GM12878 (cell line): ENCODE results near the gene CD300A. TPM values are rescaled to one million over a fixed set of nuclear protein-coding genes. Genes with fewer than 3 reads are reported as not detected.

Experiments used
- ATAC-seq: fragments of 200-7000 bp; cut with Tn5 transposase; 3 replicates; pipeline ENCODE4 v1.9.1; 2020; ENCODE audit warnings: mild to moderate bottlenecking, moderate library complexity
- BruUV-seq: library from RNA; stranded (reverse); fragments of 400-500 nt; replicated peaks from 2 replicates; lab custom pipeline; 2021; lab: Mats Ljungman, UMichigan
- CTCF ChIA-PET: fragments of 300-600 bp; sonication (Branson Sonifier 250); formaldehyde crosslinking; extraction: SDS; loops from one replicate; lab custom pipeline; 2021; ENCODE audit warnings: inconsistent platforms; lab: Yijun Ruan, JAX
- POLR2A ChIA-PET: fragments of 350-600 bp; formaldehyde crosslinking; extraction: SDS; loops from one replicate; lab custom pipeline; 2021; ENCODE audit warnings: inconsistent platforms; lab: Charles Lee
- RAD21 ChIA-PET: fragments of 300-600 bp; sonication (Branson Sonifier 250); formaldehyde crosslinking; loops from one replicate; lab custom pipeline; 2023; ENCODE audit warnings: antibody characterized with exemption; ENCODE audit not compliant: unreplicated experiment; lab: Charles Lee
- SMC1A ChIA-PET: fragments of 300-600 bp; sonication (Branson Sonifier 250); formaldehyde crosslinking; loops from one replicate; lab custom pipeline; 2023; ENCODE audit not compliant: unreplicated experiment, uncharacterized antibody; lab: Charles Lee
- DNase-seq: peaks from one replicate; pipeline ENCODE4 v3.0.0-alpha.2; 2011; ENCODE audit warnings: low read depth, low spot score
- FAIRE-seq: peaks from 3 replicates; lab custom pipeline; 2011; peaks lifted over from hg19 to GRCh38; lab: Jason Lieb, UNC
- H2AFZ ChIP-seq: 2 replicates; pipeline ENCODE4 v1.6.0; 2011; ENCODE audit warnings: low read depth, low read length, control low read depth; ENCODE audit not compliant: control insufficient read depth
- H3K27ac ChIP-seq: 2 replicates; pipeline ENCODE4 v1.5.1; 2011; ENCODE audit warnings: control low read depth; ENCODE audit not compliant: control insufficient read depth, insufficient read depth
- H3K27me3 ChIP-seq, 2 experiments: replicated peaks in 1 of 2; 2 replicates each; pipeline versions ENCODE4 v1.6.0 to v1.6.1; 2011; ENCODE audit warnings: low read length in 1 of 2; ENCODE audit not compliant: control insufficient read depth in 2 of 2, insufficient read depth in 2 of 2
- H3K36me3 ChIP-seq, 2 experiments: 2 replicates each; pipeline ENCODE4 v1.5.1; 2011; ENCODE audit warnings: low read length in 1 of 2; ENCODE audit not compliant: control insufficient read depth in 2 of 2, insufficient read depth in 2 of 2
- H3K4me1 ChIP-seq: 2 replicates; pipeline ENCODE4 v1.6.1; 2011; ENCODE audit warnings: mild to moderate bottlenecking, low read length, moderate library complexity, mixed read lengths; ENCODE audit not compliant: control insufficient read depth, insufficient read depth
- H3K4me2 ChIP-seq: 2 replicates; pipeline ENCODE4 v1.6.0; 2011; ENCODE audit warnings: control low read depth; ENCODE audit not compliant: control insufficient read depth, insufficient read depth
- H3K4me3 ChIP-seq: fragments of 200-600 bp; sonication (generic); 2 replicates; pipeline ENCODE4 v1.5.1; 2016
- H3K79me2 ChIP-seq: 2 replicates; pipeline ENCODE4 v1.6.0; 2011; ENCODE audit warnings: low read length; ENCODE audit not compliant: control insufficient read depth, insufficient read depth
- H3K9ac ChIP-seq: 2 replicates; pipeline ENCODE4 v1.8.0; 2011; ENCODE audit warnings: low read length, control low read depth, mixed read lengths; ENCODE audit not compliant: control insufficient read depth, insufficient read depth
- H3K9me3 ChIP-seq: replicated peaks from 3 replicates; pipeline ENCODE4 v1.5.1; 2011; ENCODE audit warnings: mild to moderate bottlenecking, low read length; ENCODE audit not compliant: control insufficient read depth, insufficient read depth
- H4K20me1 ChIP-seq: 2 replicates; pipeline ENCODE4 v1.6.0; 2011; ENCODE audit not compliant: control insufficient read depth, insufficient read depth
- CREM ChIP-seq: IDR thresholded peaks from 2 replicates; pipeline ENCODE4 v1.6.1; 2014; ENCODE audit warnings: antibody characterized with exemption, low read depth
- DPF2 ChIP-seq: fragments of 450-650 bp; IDR thresholded peaks from 2 replicates; pipeline ENCODE4 v1.6.1; 2017; ENCODE audit warnings: mild to moderate bottlenecking
- FOXM1 ChIP-seq: IDR thresholded peaks from 2 replicates; pipeline ENCODE4 v1.6.1; 2012; ENCODE audit warnings: low read depth, mild to moderate bottlenecking, inconsistent platforms, low read length, moderate library complexity
- NFYB ChIP-seq: IDR thresholded peaks from 2 replicates; pipeline ENCODE4 v1.6.1; 2011; ENCODE audit warnings: low read depth, mild to moderate bottlenecking, low read length, improper control_type of control experiment, moderate library complexity; ENCODE audit not compliant: insufficient read depth
- NKRF ChIP-seq: fragments of 450-650 bp; conservative IDR thresholded peaks from 2 replicates; pipeline ENCODE4 v1.6.1; 2017; ENCODE audit warnings: mild to moderate bottlenecking, moderate library complexity
- SREBF2 ChIP-seq: IDR thresholded peaks from 2 replicates; pipeline ENCODE4 v1.6.1; 2012; ENCODE audit warnings: mild to moderate bottlenecking, low read length
- STAT3 ChIP-seq: IDR thresholded peaks from 2 replicates; pipeline ENCODE4 v1.6.1; 2011; ENCODE audit warnings: low read depth, low read length, improper control_type of control experiment
- ZNF687 ChIP-seq: fragments of 450-650 bp; IDR thresholded peaks from 2 replicates; pipeline ENCODE4 v1.6.1; 2017; ENCODE audit warnings: mild to moderate bottlenecking, moderate library complexity
- ZSCAN29 ChIP-seq: fragments of 450-650 bp; IDR thresholded peaks from 2 replicates; pipeline ENCODE4 v1.6.1; 2017; ENCODE audit warnings: mild to moderate bottlenecking, moderate library complexity
- WGBS: methylation state at CpG from one replicate; pipeline ENCODE4 v1.1.6; 2016; ENCODE audit warnings: low lambda C conversion rate; ENCODE audit not compliant: insufficient replicate concordance, insufficient coverage; ENCODE audit errors: missing lambda C conversion rate; 5-methylcytosine and 5-hydroxymethylcytosine counted together
- in situ Hi-C: fragments of 300-500 bp; cut with MboI; formaldehyde crosslinking; loops from 9 replicates; pipeline ENCODE4 v1.14.3; 2018; ENCODE audit warnings: mixed read lengths
- intact Hi-C: fragments of 100-400 bp; cut with micrococcal nuclease; formaldehyde crosslinking; loops from one replicate; pipeline ENCODE4 v1.14.2; 2022; ENCODE audit not compliant: unreplicated experiment
- polyA plus RNA-seq, 11 experiments: library from polyadenylated mRNA; depleted of rRNA in 4 of 11; unstranded in 6 of 11; stranded (reverse) in 5 of 11; fragments of >200 nt; fragmentation: Nextera tagmentation in 4 of 11; fragmentation: Illumina TruSeq in 1 of 11; extraction: Ambion mirVana in 4 of 11; extraction: Trizol in 1 of 11; gene quantifications; 1 replicate in 1 of 11; 2 replicates in 10 of 11; pipeline versions ENCODE4 v1.2.1 to v1.2.3, GENCODE V29; 2011 to 2016; ENCODE audit warnings: inconsistent platforms in 2 of 11, missing spikeins in 2 of 11, low read depth in 1 of 11
- total RNA-seq, 4 experiments: library from RNA; depleted of rRNA in 3 of 4; stranded (reverse); fragments of >200 nt in 3 of 4; fragmentation: Illumina TruSeq in 1 of 4; extraction: Trizol in 1 of 4; gene quantifications; 2 replicates each; pipeline versions ENCODE4 v1.2.1 to v1.2.3, GENCODE V29; 2013 to 2021
- TF ChIP-seq, protein P1 (sequence below): IDR thresholded peaks from 2 replicates; pipeline ENCODE4 v1.6.1; 2012; ENCODE audit warnings: mild to moderate bottlenecking, low read depth, low read length
- TF ChIP-seq, protein P2 (sequence below): fragments of 150-350 bp; IDR thresholded peaks from 2 replicates; pipeline ENCODE4 v1.6.1; 2014; ENCODE audit warnings: mild to moderate bottlenecking, low read depth, low read length

CD300A gene
- total and polyA plus RNA-seq, 10 of the 15 experiments (the other 5 are each of a cell fraction or from before 2014, with no cell fraction given): 10.6 to 128 (median 36.1) TPM

DNA sequence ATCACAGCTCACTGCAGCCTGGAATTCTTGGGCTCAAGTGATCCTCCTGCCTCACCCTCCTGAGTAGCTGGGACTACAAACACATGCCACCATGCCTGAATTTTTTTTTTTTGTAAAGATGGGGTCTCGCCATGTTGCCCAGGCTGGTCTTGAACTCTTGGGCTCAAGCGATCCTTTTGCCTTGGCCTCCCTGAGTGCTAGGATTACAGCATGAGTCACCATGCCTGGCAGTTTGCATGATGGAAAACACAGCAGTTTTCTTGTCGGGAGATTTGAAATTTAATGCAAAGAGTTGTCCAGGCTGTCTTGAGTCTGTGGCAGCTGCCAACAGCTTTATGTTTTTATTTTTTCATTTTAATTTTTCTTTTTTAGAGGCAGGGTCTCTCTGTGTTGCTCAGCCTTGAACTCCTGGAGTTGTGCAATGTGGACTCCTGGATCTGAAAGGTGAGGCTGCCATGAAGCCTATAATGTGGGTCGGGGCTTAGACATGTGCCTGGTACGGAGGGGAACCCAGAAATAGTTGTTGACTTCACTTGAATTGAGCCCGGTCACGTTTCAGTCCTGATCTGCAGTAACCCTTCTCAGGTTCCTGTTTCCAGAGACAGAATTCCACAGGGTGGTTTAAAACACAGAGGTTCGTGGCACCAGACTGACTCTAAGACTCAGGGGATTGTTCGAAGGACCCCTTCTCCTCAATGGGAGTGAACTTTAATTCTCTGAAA is 18.7 kb downstream of the CD300A start (continued):
- TF ChIP-seq STAT3 (no peak), DPF2 (no peak), CREM (no peak), ZSCAN29 (no peak)
- TF ChIP-seq, all 136 proteins: peak for 0

DNA sequence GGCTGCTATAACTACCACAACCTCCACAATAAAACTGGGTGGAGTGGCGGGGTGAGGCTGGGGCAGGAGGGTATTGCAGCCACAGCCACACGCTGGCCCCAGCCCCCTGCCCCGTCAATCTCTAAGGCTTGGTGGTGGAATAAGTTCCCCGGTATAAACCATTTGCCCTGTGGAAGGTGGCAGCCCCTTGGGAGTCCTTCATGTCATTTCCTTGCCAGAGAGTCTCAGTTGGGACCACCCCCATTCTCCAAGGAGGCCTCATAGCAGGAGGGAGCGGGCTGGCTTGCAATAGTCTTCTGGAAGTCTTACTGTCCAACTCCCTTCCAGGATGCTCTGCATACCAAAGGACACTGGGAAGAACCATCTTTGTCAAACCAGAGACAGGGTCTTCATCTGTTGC is 19.4 kb downstream of the CD300A start:
- no peaks in the 10 kb centered on the region for H3K79me2 ChIP-seq
- H3K4me1 ChIP-seq: no peaks in the 10 kb centered on the region
- ChIA-PET SMC1A (interaction anchor here (1.0 kb wide), 1 partner anchor 19 kb away, joined by 3 read pairs; the partner anchor contains the start of gene CD300A), POLR2A (no interaction called here), RAD21 (interaction anchor here (1.0 kb wide), 1 partner anchor 13 kb away, joined by 3 read pairs; no protein-coding TSS in a partner anchor), CTCF (no interaction called here)
- 94% methylated on average over 5 of the region's 5 CpGs for WGBS
- H3K27me3 ChIP-seq: no peaks in the 10 kb centered on the region
- ATAC-seq: no peak
- no peak overlapping the region for H3K27ac ChIP-seq
- intact Hi-C loops (no loop called here), in situ Hi-C loops (no loop called here)
- BruUV-seq: no TSS peak
- peaks cover 18 to 41% of the 10 kb centered on the region in 2 experiments for H3K36me3 ChIP-seq
- no peak overlapping the region for H2AFZ ChIP-seq
- H4K20me1 ChIP-seq: no peaks in the 10 kb centered on the region; the same call in 1 of the 2 replicates
- H3K4me3 ChIP-seq: no peak overlapping the region
- no peak for DNase-seq
- no peak overlapping the region for H3K4me2 ChIP-seq
- H3K9me3 ChIP-seq: no peaks in the 10 kb centered on the region; the same call in 2 of the 3 replicates
- FAIRE-seq: no peak
- H3K9ac ChIP-seq: no peak overlapping the region
- no peak for TF ChIP-seq NKRF
- no peak for TF ChIP-seq SREBF2
- no peak for TF ChIP-seq NFYB
- TF ChIP-seq FOXM1: no peak
- TF ChIP-seq, protein P1, sequence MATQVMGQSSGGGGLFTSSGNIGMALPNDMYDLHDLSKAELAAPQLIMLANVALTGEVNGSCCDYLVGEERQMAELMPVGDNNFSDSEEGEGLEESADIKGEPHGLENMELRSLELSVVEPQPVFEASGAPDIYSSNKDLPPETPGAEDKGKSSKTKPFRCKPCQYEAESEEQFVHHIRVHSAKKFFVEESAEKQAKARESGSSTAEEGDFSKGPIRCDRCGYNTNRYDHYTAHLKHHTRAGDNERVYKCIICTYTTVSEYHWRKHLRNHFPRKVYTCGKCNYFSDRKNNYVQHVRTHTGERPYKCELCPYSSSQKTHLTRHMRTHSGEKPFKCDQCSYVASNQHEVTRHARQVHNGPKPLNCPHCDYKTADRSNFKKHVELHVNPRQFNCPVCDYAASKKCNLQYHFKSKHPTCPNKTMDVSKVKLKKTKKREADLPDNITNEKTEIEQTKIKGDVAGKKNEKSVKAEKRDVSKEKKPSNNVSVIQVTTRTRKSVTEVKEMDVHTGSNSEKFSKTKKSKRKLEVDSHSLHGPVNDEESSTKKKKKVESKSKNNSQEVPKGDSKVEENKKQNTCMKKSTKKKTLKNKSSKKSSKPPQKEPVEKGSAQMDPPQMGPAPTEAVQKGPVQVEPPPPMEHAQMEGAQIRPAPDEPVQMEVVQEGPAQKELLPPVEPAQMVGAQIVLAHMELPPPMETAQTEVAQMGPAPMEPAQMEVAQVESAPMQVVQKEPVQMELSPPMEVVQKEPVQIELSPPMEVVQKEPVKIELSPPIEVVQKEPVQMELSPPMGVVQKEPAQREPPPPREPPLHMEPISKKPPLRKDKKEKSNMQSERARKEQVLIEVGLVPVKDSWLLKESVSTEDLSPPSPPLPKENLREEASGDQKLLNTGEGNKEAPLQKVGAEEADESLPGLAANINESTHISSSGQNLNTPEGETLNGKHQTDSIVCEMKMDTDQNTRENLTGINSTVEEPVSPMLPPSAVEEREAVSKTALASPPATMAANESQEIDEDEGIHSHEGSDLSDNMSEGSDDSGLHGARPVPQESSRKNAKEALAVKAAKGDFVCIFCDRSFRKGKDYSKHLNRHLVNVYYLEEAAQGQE: no peak
- no peak for TF ChIP-seq ZNF687
- TF ChIP-seq, protein P2, sequence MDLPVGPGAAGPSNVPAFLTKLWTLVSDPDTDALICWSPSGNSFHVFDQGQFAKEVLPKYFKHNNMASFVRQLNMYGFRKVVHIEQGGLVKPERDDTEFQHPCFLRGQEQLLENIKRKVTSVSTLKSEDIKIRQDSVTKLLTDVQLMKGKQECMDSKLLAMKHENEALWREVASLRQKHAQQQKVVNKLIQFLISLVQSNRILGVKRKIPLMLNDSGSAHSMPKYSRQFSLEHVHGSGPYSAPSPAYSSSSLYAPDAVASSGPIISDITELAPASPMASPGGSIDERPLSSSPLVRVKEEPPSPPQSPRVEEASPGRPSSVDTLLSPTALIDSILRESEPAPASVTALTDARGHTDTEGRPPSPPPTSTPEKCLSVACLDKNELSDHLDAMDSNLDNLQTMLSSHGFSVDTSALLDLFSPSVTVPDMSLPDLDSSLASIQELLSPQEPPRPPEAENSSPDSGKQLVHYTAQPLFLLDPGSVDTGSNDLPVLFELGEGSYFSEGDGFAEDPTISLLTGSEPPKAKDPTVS: no peak
